ENCODE results near the gene PLIN4.
A peak's percentile ranks its signal among the peaks of the same experiment; 100 is the strongest.
"Not testable (repeated sequence)": the region's sequence is repeated elsewhere in the genome, so short reads cannot be mapped to it uniquely, and the experiment has no call there.

PLIN4 gene, protein sequence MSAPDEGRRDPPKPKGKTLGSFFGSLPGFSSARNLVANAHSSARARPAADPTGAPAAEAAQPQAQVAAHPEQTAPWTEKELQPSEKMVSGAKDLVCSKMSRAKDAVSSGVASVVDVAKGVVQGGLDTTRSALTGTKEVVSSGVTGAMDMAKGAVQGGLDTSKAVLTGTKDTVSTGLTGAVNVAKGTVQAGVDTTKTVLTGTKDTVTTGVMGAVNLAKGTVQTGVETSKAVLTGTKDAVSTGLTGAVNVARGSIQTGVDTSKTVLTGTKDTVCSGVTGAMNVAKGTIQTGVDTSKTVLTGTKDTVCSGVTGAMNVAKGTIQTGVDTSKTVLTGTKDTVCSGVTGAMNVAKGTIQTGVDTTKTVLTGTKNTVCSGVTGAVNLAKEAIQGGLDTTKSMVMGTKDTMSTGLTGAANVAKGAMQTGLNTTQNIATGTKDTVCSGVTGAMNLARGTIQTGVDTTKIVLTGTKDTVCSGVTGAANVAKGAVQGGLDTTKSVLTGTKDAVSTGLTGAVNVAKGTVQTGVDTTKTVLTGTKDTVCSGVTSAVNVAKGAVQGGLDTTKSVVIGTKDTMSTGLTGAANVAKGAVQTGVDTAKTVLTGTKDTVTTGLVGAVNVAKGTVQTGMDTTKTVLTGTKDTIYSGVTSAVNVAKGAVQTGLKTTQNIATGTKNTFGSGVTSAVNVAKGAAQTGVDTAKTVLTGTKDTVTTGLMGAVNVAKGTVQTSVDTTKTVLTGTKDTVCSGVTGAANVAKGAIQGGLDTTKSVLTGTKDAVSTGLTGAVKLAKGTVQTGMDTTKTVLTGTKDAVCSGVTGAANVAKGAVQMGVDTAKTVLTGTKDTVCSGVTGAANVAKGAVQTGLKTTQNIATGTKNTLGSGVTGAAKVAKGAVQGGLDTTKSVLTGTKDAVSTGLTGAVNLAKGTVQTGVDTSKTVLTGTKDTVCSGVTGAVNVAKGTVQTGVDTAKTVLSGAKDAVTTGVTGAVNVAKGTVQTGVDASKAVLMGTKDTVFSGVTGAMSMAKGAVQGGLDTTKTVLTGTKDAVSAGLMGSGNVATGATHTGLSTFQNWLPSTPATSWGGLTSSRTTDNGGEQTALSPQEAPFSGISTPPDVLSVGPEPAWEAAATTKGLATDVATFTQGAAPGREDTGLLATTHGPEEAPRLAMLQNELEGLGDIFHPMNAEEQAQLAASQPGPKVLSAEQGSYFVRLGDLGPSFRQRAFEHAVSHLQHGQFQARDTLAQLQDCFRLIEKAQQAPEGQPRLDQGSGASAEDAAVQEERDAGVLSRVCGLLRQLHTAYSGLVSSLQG (N-terminal part only)

DNA sequence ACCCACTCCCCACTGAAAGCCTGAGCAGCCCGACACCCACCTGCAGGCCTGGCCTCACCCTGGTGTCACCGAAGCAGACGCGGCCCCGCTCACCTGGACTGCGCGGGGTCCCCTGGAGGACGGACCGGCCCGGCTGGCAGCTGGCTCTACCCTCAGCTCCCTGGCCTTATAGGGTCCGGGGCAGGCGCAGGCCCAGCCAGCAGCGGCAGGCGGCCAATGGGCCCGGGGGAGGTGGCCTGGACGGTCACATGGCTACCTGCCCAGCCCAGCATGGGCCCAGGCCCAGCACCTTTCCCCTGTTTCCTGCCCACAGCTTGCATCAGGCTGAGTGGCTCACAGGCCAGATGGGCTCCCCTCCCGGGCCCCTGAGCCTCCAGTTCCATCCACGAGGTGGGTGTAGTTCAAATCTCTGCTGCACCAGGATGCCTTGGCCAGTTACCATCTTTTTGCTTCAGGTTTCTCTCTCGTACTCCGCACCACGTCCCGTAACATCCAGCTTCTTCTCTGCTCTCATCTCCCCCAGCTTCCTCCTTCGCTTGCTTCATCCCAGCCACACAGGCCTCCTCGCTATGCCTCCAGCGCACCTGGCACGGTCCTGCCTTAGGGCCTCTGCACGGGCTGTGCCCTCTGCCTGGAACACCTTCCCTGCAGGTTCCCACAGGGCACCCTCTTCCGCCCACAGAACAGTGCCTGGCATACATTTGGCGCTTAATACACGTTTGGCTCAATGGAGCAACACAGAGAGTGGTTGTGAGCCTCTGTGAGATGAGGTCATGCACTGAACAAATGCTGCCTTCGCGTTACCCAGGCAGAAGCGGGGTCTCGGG, at the start of gene PLIN4:
TSS of gene PLIN4 (minus strand) at position 142 of the 827 bp plus-strand sequence. CDS start 214 bp downstream, outside the sequence.
- no peak for DNase-seq

DNA sequence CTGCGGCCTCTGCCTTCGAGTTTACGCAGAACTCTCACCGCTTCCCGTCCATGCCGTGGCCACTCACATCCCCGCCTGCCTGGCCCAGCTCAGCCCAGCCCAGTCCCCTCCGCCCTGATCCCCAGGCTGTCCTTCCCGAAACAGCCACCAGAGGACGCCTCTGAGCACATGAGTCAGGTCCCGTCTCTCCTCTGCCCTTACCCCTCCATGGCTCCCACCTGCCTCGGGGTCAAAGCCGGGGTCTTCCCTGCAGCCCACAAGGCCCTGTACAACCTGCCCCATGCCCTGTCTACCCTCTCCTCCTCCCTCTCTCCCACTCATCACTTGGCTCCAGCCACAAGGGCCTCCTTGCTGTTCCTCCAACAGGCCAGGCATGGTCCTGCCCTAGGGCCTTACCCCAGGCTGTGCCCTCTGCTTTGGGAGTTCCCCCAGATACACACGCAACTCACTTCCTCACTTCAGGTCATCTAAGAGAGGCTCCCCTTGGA, 49.3 kb upstream of the PLIN4 start:
- DNase-seq: peak; percentile 54

DNA sequence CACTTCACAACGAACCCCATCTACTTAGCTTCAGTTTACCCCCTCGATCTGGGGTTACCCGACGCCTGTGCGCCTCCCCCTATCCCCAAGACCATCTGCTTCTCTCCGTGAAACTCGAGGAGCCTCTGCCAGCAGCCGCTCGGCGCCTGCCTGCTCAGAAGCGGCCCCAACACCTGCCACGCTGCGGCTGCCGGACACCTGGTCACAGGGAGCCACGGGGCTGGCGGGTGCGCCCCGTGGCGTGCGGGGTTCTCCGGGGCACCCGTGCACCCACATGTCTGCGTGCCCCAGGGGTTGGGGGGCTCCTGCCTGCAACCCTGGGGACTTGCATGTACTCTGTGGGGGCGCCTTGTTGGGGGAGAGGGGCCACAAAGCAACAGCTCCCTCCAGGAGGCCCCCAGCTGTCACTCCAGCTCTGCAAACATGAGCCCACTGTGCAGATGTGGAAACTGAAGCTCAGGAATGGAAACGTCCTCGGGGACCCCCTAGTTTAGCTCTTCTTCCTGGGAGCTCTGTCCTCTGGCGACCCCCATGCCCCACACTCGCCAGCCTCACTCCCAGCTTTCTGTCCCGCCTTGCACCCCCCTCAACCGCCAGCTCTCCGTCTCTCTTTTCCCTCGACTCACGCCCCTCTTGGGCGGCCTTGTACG, 48.2 kb upstream of the PLIN4 start:
- no peak for DNase-seq

DNA sequence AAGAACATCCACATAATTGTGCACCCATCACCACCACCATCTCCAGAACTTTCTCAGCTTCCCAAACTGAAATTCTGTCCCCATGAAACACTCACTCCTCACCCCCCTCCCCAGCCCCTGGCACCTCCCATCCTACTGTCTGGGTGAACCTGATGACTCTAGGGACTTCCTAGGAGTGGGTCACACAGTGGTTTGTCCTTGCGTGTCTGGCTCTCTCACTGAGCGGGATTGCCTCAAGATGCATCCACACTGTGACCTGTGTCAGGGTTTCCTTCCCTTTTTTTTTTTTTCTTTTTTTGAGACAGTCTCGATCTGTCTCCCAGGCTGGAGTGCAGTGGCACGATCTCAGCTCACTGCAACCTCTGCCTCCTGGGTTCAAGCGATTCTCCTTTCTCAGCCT, 45.3 kb upstream of the PLIN4 start:
- not testable (repeated sequence) for DNase-seq

DNA sequence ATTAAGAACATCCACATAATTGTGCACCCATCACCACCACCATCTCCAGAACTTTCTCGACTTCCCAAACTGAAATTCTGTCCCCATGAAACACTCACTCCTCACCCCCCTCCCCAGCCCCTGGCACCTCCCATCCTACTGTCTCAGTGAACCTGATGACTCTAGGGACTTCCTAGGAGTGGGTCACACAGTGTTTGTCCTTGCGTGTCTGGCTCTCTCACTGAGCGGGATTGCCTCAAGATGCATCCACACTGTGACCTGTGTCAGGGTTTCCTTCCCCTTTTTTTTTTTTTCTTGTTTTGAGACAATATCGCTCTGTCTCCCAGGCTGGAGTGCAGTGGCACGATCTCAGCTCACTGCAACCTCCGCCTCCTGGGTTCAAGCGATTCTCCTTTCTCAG, 43.8 kb upstream of the PLIN4 start:
- not testable (repeated sequence) for DNase-seq

DNA sequence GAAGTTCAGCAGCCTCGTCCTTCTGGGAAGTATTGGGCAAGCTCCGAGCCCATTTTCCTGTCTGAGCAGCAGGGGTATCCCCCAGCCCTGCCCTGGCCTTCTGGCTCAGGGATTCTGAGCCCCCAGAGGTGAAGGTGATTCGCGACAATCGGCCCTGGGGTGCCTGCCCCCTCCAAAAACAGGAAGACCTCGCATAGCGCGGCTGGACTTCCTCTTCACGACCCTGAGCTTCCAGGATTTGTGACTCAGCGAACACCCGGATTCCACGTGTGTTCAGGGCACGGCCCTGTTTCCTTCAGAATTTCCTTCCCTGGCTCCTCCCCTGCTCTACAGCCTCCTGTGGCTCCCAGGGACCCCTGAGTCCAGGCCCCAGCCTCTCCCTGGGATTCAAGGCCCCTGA, 41.3 kb upstream of the PLIN4 start, which contains the start of gene SEMA6B:
TSS of gene SEMA6B (minus strand) at position 116 of the 400 bp plus-strand sequence. CDS start 1,227 bp downstream, outside the sequence.
- DNase-seq: no peak

DNA sequence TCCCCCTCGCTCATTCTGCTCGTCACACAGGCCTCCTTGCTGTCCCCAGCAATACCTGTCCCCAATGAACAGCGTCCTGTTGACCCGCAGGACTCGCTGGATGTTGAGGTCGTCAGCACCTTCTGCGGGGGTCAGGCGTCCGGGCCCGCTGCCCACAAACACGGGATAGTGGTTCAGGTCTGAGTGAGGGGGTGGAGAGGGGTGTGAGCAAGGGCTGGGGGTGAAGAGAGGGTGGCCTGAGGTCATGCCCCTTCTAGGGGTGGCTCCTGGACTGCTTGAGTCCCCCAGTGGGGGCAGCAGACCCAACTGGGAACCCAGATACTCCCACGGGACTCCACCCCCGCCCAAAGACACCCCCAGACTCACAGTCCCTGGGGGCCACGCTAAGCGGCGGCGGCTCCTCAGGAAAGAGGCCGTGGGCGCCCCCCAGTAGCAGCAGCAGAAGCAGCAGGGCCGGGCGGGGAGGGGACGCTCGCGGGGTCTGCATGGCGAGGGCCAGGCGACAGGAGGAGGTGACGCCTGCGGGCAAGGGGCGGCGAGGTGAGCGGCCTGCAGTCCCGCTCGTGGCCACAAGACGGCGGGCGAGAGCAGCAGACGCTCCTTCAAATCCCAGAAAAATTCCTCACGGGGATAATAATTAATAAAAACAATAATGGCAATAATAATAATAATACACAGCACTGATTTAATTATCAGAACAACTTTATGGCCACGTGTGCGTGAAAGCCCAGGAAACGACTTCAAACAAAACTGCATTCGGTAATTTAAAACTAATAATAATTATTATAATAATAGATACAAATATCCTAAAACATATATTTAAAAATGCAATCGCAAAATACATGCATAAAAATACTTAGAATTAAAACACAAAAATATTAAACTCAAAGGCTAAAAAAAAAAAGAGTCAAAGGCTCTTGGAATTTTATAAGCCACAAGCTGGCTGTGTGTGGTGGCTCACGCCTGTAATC, 40.0 kb upstream of the PLIN4 start:
- DNase-seq: no peak

DNA sequence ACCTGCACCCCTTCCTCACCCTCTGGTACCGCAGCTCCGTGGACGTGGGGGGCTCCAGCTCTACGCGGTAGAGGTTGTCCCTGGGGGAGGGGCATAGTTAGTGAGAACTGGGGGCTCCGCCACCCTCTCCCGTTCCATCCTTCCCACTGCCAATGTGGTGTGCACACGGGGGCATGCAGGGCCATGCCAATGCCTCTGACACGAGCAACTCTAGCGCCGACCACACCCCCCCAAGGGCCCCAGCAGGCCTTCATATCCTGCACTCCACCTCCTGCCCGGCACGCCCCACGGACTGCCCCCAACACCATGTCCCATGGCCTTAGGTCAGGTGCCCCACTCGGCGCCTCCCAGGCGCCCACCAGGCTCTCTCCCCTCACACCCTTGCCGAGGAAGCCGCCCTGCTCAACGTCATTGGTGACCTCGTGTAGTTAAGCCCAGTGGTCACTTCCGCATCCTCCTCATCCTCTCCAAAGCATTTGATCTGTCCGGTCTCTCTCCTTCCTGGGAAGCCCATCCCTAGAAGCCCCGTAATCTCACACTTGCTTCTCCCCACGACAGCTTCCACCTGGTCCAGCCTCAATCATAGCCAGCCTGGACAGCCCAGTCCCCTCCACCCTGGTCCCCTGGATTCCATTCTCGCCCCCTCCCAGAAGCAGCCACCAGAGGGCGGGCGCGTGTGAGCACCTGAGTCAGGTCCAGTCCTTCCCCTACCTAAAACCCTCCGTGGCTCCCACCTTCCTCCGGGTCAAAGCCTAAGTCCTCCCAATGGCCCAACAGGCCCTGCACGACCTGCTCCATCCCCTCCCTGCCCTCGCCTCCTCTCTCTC, 39.1 kb upstream of the PLIN4 start:
- DNase-seq: no peak

DNA sequence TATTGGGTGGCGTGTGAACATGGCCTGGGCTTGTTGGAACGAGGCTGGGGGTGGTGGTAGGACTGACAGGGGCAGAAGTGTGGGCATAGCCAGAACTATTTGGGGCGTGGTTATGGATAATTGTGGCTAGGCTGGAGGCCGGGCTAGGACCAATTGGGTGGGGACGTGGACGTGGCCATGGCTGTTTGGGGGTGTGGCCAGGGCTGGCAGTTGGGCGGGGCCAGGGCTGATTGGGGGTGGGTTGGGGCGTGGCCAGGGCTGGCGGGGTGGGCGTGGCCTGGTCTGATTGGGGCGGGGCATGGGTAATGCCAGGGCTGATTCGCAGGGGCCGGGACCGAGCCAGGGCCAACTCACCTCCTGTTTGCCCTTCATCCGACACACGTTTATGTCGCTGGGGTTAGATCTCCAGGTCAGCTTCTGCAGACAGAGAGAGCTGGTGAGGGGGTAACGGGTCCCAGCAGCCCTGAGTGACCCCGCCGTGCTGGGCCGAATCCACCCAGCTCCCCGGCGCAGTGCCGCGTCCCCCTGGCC, 38.4 kb upstream of the PLIN4 start:
- DNase-seq: peak; percentile 14

DNA sequence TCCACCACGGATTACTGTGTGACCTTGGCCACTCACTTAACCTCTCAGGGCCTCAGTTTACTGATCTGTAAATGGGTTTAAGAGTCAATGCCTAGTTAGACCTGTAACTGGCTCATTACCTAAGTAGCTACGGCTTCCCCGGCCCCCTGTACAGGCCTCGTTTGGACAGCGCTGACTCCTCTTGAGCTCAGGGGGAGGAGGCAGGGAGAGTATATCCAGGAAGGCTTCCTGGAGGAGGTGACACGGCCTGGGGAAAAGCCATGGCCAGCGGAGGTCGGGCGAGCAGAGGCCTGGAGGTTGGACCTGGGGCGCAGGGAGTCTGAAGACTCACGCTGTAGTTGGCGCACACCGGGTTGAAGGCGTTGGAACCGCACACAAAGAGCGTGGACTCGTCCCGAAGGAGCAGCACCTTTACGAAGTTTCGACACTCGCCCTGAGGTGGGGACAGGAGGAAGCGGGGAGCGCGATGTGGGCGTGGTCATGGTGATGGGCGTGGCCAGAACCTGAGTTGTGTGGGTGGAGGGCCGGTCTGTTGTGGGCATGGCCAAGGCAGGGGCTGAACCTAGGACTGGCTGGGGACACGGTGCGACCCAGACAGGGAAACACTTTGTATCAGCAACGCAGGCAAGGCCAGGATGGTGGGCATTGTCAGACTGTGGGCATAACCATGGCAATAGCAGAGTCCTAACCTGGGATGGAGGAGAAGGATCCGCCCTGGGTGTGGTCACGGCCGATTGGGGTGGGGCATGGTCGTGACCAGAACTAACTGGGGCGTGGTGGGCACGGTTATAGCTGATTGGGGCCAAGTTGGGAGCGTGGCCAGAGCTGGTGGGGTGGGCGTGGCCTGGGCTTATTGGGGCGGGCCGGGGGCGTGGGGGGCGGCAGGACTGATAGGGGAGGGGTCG, 37.6 kb upstream of the PLIN4 start:
- DNase-seq: no peak

DNA sequence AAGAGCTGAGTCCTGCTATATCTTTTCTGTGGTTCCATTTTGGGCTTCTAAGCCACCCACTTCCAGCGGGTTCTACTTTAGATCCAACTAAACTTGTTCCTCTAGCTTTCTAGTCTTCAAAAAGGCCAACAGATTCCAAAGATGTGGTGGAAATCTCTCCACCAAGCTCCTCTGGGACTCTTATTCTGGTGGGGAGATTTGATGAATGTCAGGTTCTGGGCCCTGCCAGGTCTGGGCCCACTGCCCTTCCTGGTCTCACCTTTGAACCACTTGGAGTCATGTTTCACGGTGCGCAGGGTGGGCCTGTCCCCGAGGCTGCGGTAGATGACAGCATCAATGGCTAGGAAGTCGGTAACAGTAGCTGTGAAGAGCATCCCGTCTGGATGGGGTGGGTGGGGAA, 36.4 kb upstream of the PLIN4 start:
- DNase-seq: no peak

DNA sequence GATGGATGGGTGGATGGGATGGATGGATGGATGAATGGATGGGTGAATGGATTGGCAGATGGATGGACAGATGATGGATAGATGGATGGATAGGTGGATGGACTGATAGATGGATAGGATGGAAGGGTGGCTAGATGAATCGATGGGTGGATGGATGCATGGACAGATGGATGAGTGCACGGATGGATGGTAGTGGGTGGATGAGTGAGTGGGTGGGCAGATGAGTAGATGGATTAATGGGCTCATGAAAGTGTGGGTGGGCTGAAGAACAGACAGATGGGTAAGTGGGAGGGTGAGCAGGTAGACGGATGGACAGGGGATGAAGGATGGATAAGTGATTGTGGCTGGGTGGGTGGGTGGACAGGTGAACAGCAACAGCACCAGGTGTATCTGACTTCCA, 35.5 kb upstream of the PLIN4 start:
- DNase-seq: no peak

DNA sequence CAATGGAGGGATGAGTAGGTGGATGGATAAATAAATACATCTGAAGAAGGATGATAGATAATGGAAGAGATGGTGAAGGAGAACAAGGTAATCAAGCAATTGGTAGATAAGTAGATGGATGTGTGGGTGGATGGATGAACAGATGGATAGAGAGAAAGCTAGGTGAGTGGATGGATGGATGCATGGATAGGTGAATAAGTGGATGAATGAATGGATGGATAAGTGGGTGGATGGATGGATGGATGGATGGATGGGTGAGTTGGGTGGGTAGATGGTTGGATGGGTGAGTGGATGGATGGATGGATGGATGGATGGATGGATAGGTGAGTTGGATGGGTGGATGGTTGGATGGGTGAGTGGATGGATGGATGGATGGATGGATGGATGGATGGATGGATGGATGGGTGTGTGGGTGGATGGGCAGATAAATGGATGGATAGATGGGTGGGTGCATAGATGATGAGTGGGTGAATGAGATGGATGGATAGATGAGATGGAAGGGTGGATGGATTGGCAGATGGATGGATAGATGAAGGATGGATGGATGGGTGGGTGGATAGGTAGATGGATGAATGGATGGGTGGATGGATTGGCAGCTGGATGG, 34.9 kb upstream of the PLIN4 start:
- no peak for DNase-seq

DNA sequence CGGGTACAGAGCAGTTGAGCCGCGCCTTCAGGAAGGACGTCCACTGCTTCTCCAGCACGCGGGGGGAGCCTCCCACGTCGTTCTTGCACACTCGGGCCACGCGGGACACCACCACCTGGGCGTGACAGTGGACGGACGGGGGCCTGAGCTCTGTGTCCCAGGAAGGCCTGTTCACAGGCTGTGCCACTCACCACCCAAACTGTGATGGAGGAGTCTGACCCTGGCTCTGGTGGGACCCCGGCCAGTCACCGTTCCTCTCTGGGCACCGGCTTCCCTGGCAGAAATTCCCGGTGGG, 34.2 kb upstream of the PLIN4 start:
- no peak for DNase-seq

DNA sequence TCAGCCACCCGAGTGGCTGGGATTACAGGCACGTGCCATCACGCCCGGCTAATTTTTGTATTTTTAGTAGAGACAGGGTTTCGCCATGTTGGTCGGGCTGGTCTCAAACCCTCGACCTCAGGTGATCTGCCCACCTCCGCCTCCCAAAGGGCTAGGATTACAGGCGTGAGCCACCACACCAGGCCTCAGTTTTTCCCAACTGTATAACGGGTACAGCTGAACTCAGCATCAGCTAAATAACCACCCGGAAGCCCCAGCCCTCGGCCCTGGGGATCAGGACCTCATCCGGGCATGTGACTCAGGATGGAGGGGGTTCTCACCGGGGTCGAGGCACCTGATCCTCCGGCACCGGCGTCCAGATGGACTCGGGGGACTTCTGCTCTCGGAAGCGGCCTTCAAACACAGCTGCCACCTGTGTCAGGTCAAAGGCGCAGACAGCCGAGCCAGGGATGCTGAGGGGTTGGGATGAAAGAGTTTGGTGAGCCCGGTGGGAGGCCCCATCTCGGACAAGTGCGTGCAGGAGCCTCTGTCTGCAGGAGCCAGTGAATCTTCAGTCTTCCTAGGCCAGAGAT, 32.3 kb upstream of the PLIN4 start:
- no peak for DNase-seq

DNA sequence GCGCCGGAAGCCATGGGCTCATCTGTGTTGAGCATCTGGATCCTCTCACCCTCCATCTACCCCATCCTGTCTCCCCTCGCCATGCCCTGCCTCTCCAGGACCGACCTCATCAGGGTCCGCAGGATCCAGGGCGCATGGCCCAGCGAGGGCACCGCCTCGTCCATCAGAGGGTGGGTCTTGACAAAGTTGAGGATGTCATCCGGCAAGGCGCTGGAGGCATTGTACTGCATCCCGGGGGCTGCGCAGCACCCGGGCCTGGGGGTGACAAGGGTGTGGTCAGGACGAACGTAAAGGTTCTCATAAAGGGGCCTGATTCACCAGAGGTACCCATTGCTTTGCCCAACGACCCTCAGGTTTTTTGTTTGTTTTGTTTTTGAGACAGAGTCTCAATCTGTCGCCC, 31.7 kb upstream of the PLIN4 start:
- no peak for DNase-seq

DNA sequence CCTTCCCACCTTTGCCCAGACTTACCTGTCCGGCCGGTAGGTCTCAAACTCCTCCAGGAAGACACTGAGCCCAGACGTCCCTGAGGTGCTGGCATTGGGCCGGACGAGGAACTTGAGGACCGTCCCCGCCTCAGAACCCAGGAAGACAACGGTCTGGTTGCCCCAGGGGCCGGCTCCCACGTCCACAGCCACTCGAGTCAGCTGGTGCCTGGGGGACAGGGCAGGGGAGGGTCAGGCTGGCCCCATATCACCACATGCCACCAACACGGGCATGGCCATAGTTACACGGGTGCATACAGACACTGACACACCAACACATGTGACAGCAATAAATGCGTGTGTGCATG, 29.9 kb upstream of the PLIN4 start:
- DNase-seq: no peak

All from activated CD4-positive, alpha-beta T cell treated with anti-CD3 and anti-CD28 coated beads, Interleukin-2, amount 50 U/mL, for 16 hours (primary cell).